ENCODE measurements around the gene WDR18. TPM values are rescaled to one million over a fixed set of nuclear protein-coding genes. Genes with fewer than 3 reads are reported as not detected.
A peak's percentile ranks its signal among the peaks of the same experiment; 100 is the strongest.

Gene WDR18
- total RNA-seq, 4 donors from 2014 or later, result 15.2 to 73.5 (median 46.8) TPM

- TF ChIP-seq POLR2A (IDR thresholded peaks at IDR 0.05), result no peak
- TF ChIP-seq CTCF (IDR thresholded peaks at IDR 0.05), result no peak
- Histone ChIP-seq H3K27ac (peak overlapping the region in 1 of 3 donors; percentile 18), H3K36me3 (peaks cover 0 to 6% of the 10 kb centered on the region in 2 donors), H3K4me1 (peaks cover 10 to 29% of the 10 kb centered on the region in 2 donors), H3K27me3 (no peaks in the 10 kb centered on the region), H3K9me3 (no peaks in the 10 kb centered on the region), H3K4me3 (replicated peaks in 1 of 3) (peak overlapping the region in 2 of 3 donors; percentile 35 to 44)
- peak; percentile 86 to 87 for DNase-seq
- intact Hi-C loops (cut with DNase I), result no loop called here
- 2 to 9% methylated on average over 18 to 25 of the region's 27 CpGs for WGBS, 2 donors
These were observed 56.5 kb downstream of the WDR18 start for GRCh38 chr19:1040476-1041271.

GRCh38 chr19:1041272-1041834 lies 57.2 kb downstream of the WDR18 start:
- Histone ChIP-seq H3K4me1 (peaks cover 10 to 29% of the 10 kb centered on the region in 2 donors), H3K27ac (no peak overlapping the region), H3K4me3 (replicated peaks in 1 of 3) (peak overlapping the region in 1 of 3 donors; percentile 44), H3K9me3 (no peaks in the 10 kb centered on the region), H3K27me3 (no peaks in the 10 kb centered on the region), H3K36me3 (peaks cover 0 to 6% of the 10 kb centered on the region in 2 donors)
- intact Hi-C loops (cut with DNase I), result no loop called here
- WGBS, 2 donors, result 21 to 32% methylated on average over 9 to 17 of the region's 26 CpGs
- TF ChIP-seq CTCF (IDR thresholded peaks at IDR 0.05) (no peak), POLR2A (IDR thresholded peaks at IDR 0.05) (no peak)
- no peak for DNase-seq

GRCh38 chr19:1041835-1042685 lies 57.9 kb downstream of the WDR18 start:
- H3K27ac ChIP-seq, result peak overlapping the region in 1 of 3 donors; percentile 30
- 71 to 76% methylated on average over 13 to 19 of the region's 43 CpGs for WGBS, 2 donors
- TF ChIP-seq POLR2A (IDR thresholded peaks at IDR 0.05) (no peak), CTCF (IDR thresholded peaks at IDR 0.05) (no peak)
- no peaks in the 10 kb centered on the region for H3K27me3 ChIP-seq
- no peak for DNase-seq
- H3K36me3 ChIP-seq, result peaks cover 0 to 6% of the 10 kb centered on the region in 2 donors
- H3K4me1 ChIP-seq, result peaks cover 10 to 29% of the 10 kb centered on the region in 2 donors
- intact Hi-C loops (cut with DNase I), result no loop called here
- no peak overlapping the region for H3K4me3 ChIP-seq (replicated peaks in 1 of 3)
- no peaks in the 10 kb centered on the region for H3K9me3 ChIP-seq

- Histone ChIP-seq H3K27me3 (no peaks in the 10 kb centered on the region), H3K27ac (peak overlapping the region in 1 of 3 donors; percentile 30), H3K4me1 (peaks cover 10 to 29% of the 10 kb centered on the region in 2 donors), H3K4me3 (replicated peaks in 1 of 3) (no peak overlapping the region), H3K9me3 (no peaks in the 10 kb centered on the region), H3K36me3 (no peaks in the 10 kb centered on the region)
- 37 to 60% methylated on average over 5 to 7 of the region's 23 CpGs for WGBS, 2 donors
- peak in 1 of 2 donors; percentile 67 for DNase-seq
- no peak for TF ChIP-seq CTCF (IDR thresholded peaks at IDR 0.05)
- TF ChIP-seq POLR2A (IDR thresholded peaks at IDR 0.05), result no peak
- intact Hi-C loops (cut with DNase I), result no loop called here
These were observed 58.8 kb downstream of the WDR18 start for GRCh38 chr19:1042689-1043511.

Small RNA genes lying within 50 kb of the gene (small RNA-seq; reads per million reads assigned to genes)
- gene RNU6-2, result not detected

Other genes starting within 250 kb of the WDR18 start
- under 1 TPM in 2 of 4 donors, not detected in 2; 0.63 to 0.68 TPM for gene MISP, start 233.2 kb upstream of the WDR18 start, total RNA-seq
- 100 to 1,000 TPM; 161 to 277 (median 199) TPM for gene PTBP1, start 186.9 kb upstream of the WDR18 start, total RNA-seq
- gene PLPPR3, start 162.4 kb upstream of the WDR18 start, total RNA-seq, result not detected
- not detected for gene AZU1, start 156.5 kb upstream of the WDR18 start, total RNA-seq
- not detected for gene PRTN3, start 143.3 kb upstream of the WDR18 start, total RNA-seq
- gene ELANE, start 132.0 kb upstream of the WDR18 start, total RNA-seq, result 1 to 10 TPM in 3 of 4 donors, not detected in 1; 1.9 to 2.1 (median 2.1) TPM
- gene CFD, start 124.7 kb upstream of the WDR18 start, total RNA-seq, result 1,000 to 10,000 TPM in 1 of 4 donors, 100 to 1,000 TPM in 3; 339 to 1,037 (median 506) TPM
- gene MED16, start 91.2 kb upstream of the WDR18 start, total RNA-seq, result 10 to 100 TPM; 33.2 to 66.5 (median 54.3) TPM
- gene RNU6-9, start 90.9 kb upstream of the WDR18 start, total RNA-seq, result not detected
- gene R3HDM4, start 71.1 kb upstream of the WDR18 start, total RNA-seq, result 10 to 100 TPM; 29.2 to 45.8 (median 34.9) TPM
- gene KISS1R, start 67.0 kb upstream of the WDR18 start, total RNA-seq, result not detected
- 1 to 10 TPM; 2.6 to 7.7 (median 3.9) TPM for gene ARID3A, start 58.3 kb upstream of the WDR18 start, total RNA-seq
- under 1 TPM in 1 of 4 donors, not detected in 3; 0.22 TPM for gene GRIN3B, start 16.1 kb downstream of the WDR18 start, total RNA-seq
- 100 to 1,000 TPM; 162 to 238 (median 192) TPM for gene TMEM259, start 36.8 kb downstream of the WDR18 start, total RNA-seq
- not detected for gene RNU6-2, start 37.2 kb downstream of the WDR18 start, total RNA-seq
- gene CNN2, start 42.3 kb downstream of the WDR18 start, total RNA-seq, result 10 to 100 TPM; 60.7 to 88.2 (median 82.2) TPM
- gene ABCA7, start 55.8 kb downstream of the WDR18 start, total RNA-seq, result 10 to 100 TPM; 15.5 to 58.7 (median 29.8) TPM
- 10 to 100 TPM; 11.5 to 19.8 (median 14.4) TPM for gene ARHGAP45, start 82.8 kb downstream of the WDR18 start, total RNA-seq
- gene POLR2E, start 111.0 kb downstream of the WDR18 start, total RNA-seq, result 100 to 1,000 TPM in 3 of 4 donors, 10 to 100 TPM in 1; 87.6 to 264 (median 163) TPM
- gene GPX4, start 119.6 kb downstream of the WDR18 start, total RNA-seq, result 100 to 1,000 TPM; 350 to 485 (median 414) TPM
- gene SBNO2, start 189.9 kb downstream of the WDR18 start, total RNA-seq, result 10 to 100 TPM; 22.8 to 69.0 (median 25.5) TPM
- 10 to 100 TPM; 60.2 to 83.4 (median 71.1) TPM for gene STK11, start 221.4 kb downstream of the WDR18 start, total RNA-seq

Data from thyroid gland (tissue), 4 donors.